IMR-90 (cell line): Measurements from ENCODE around the gene CDK14. TPM values are rescaled to one million over a fixed set of nuclear protein-coding genes. Genes with fewer than 3 reads are reported as not detected.

Experiments used
- ATAC-seq: fragments of 200-7000 bp; cut with Tn5 transposase; 2 replicates; pipeline ENCODE4 v1.9.1; 2020; ENCODE audit warnings: low read depth, mild to moderate bottlenecking, moderate library complexity
- BruUV-seq: library from RNA; stranded (reverse); fragments of 400-500 nt; replicated peaks from 2 replicates; lab custom pipeline; 2021; lab: Mats Ljungman, UMichigan
- CTCF ChIA-PET: fragments of 300-600 bp; formaldehyde crosslinking; extraction: SDS; loops from one replicate; lab custom pipeline; 2021; ENCODE audit warnings: antibody characterized with exemption; lab: Yijun Ruan, JAX
- POLR2A ChIA-PET: fragments of 300-600 bp; sonication (Branson Sonifier 250); formaldehyde crosslinking; loops from one replicate; lab custom pipeline; 2022; ENCODE audit warnings: antibody characterized with exemption; ENCODE audit not compliant: unreplicated experiment; lab: Charles Lee
- DNase-seq: peaks from one replicate; pipeline ENCODE4 v3.0.0; 2013
- H2AFZ ChIP-seq: replicated peaks from 2 replicates; pipeline ENCODE3; 2013; ENCODE audit warnings: low read length, mild to moderate bottlenecking; ENCODE audit not compliant: poor library complexity
- H2AK5ac ChIP-seq: 2 replicates; pipeline ENCODE4 v1.6.1; 2013; ENCODE audit warnings: low read depth, low read length, inconsistent platforms
- H2AK9ac ChIP-seq: replicated peaks from 2 replicates; pipeline ENCODE3; 2013; ENCODE audit warnings: mild to moderate bottlenecking, low read depth, low read length, moderate library complexity; ENCODE audit not compliant: poor library complexity
- H2BK120ac ChIP-seq: 2 replicates; pipeline ENCODE4 v1.6.1; 2013; ENCODE audit warnings: low read depth, low read length, inconsistent platforms
- H2BK15ac ChIP-seq: 3 replicates; pipeline ENCODE4 v1.6.1; 2013; ENCODE audit warnings: low read depth, low read length, inconsistent platforms
- H2BK20ac ChIP-seq: 2 replicates; pipeline ENCODE4 v1.6.1; 2013; ENCODE audit warnings: low read depth, mild to moderate bottlenecking, inconsistent platforms, low read length, moderate library complexity
- H2BK5ac ChIP-seq: 2 replicates; pipeline ENCODE4 v1.6.1; 2013; ENCODE audit warnings: mild to moderate bottlenecking, low read depth, low read length, inconsistent platforms; ENCODE audit not compliant: poor library complexity, severe bottlenecking
- H3K14ac ChIP-seq: replicated peaks from 2 replicates; pipeline ENCODE4 v1.6.1; 2013; ENCODE audit warnings: low read depth, low read length, inconsistent platforms
- H3K18ac ChIP-seq: 2 replicates; pipeline ENCODE4 v1.6.1; 2013; ENCODE audit warnings: low read depth, low read length, control low read depth
- H3K23ac ChIP-seq: 2 replicates; pipeline ENCODE4 v1.6.1; 2013; ENCODE audit warnings: low read depth, low read length, inconsistent platforms
- H3K27ac ChIP-seq: 2 replicates; pipeline ENCODE4 v1.5.1; 2013; ENCODE audit warnings: mild to moderate bottlenecking, control low read depth, low read length; ENCODE audit not compliant: insufficient read depth
- H3K27me3 ChIP-seq: 2 replicates; pipeline ENCODE4 v1.6.1; 2013; ENCODE audit warnings: low read length; ENCODE audit not compliant: control insufficient read depth, insufficient read depth
- H3K36me3 ChIP-seq: 2 replicates; pipeline ENCODE4 v1.6.1; 2013; ENCODE audit warnings: low read length, mixed read lengths; ENCODE audit not compliant: control insufficient read depth, insufficient read depth
- H3K4ac ChIP-seq: 2 replicates; pipeline ENCODE4 v1.6.1; 2013; ENCODE audit warnings: low read depth, low read length, inconsistent platforms
- H3K4me1 ChIP-seq: 2 replicates; pipeline ENCODE4 v1.6.1; 2013; ENCODE audit warnings: low read length, mixed read lengths; ENCODE audit not compliant: control insufficient read depth, insufficient read depth
- H3K4me2 ChIP-seq: 2 replicates; pipeline ENCODE4 v1.6.1; 2013; ENCODE audit warnings: low read depth, mild to moderate bottlenecking, control low read depth, low read length, moderate library complexity
- H3K4me3 ChIP-seq: 2 replicates; pipeline ENCODE4 v1.5.1; 2013; ENCODE audit warnings: low read depth, mild to moderate bottlenecking, control low read depth, low read length, moderate library complexity; ENCODE audit not compliant: insufficient read depth
- H3K56ac ChIP-seq: 2 replicates; pipeline ENCODE4 v1.6.1; 2013; ENCODE audit warnings: low read length, inconsistent platforms; ENCODE audit not compliant: insufficient read depth; ENCODE audit errors: extremely low read depth
- H3K79me1 ChIP-seq, 2 experiments: 2 replicates each; pipeline ENCODE4 v1.6.1; 2013; ENCODE audit warnings: low read length in 2 of 2, inconsistent platforms in 1 of 2, low read depth in 1 of 2
- H3K9ac ChIP-seq: 2 replicates; pipeline ENCODE4 v1.6.1; 2013; ENCODE audit warnings: low read depth, low read length, control low read depth
- H3K9me1 ChIP-seq: 2 replicates; pipeline ENCODE4 v1.6.1; 2013; ENCODE audit warnings: low read length, inconsistent platforms; ENCODE audit not compliant: insufficient read depth
- H3K9me3 ChIP-seq: 2 replicates; pipeline ENCODE4 v1.6.1; 2013; ENCODE audit warnings: low read length; ENCODE audit not compliant: control insufficient read depth, insufficient read depth
- H4K20me1 ChIP-seq: 2 replicates; pipeline ENCODE4 v1.6.1; 2013; ENCODE audit warnings: low read length, inconsistent platforms; ENCODE audit not compliant: insufficient read depth
- H4K5ac ChIP-seq: 2 replicates; pipeline ENCODE4 v1.6.1; 2013; ENCODE audit warnings: mild to moderate bottlenecking, low read depth, low read length, control low read depth
- H4K8ac ChIP-seq, 2 experiments: 2 replicates each; pipeline ENCODE4 v1.6.1; 2013; ENCODE audit warnings: low read depth in 2 of 2, low read length in 2 of 2, control low read depth in 1 of 2, inconsistent platforms in 1 of 2
- H4K91ac ChIP-seq: 2 replicates; pipeline ENCODE4 v1.6.1; 2013; ENCODE audit warnings: low read depth, low read length, inconsistent platforms; ENCODE audit not compliant: insufficient read depth
- CEBPB ChIP-seq: IDR thresholded peaks from 2 replicates; pipeline ENCODE4 v1.6.1; 2012; ENCODE audit warnings: low read depth, low read length, improper control_type of control experiment
- ELK1 ChIP-seq: fragments of 150-350 bp; IDR thresholded peaks from 2 replicates; pipeline ENCODE4 v1.6.1; 2016; ENCODE audit warnings: low read depth, mild to moderate bottlenecking, low read length, moderate library complexity, borderline replicate concordance
- USF2 ChIP-seq: fragments of 150-350 bp; IDR thresholded peaks from 2 replicates; pipeline ENCODE4 v1.6.1; 2017; ENCODE audit warnings: mild to moderate bottlenecking, antibody characterized with exemption, low read length, low read depth
- WGBS, 2 experiments: methylation state at CpG; one replicate each; pipeline versions ENCODE4 v1.1.5 to v1.1.7; 2013; ENCODE audit warnings: missing lambda C conversion rate in 2 of 2; ENCODE audit not compliant: insufficient read length in 1 of 2; ENCODE audit errors: extremely low coverage in 2 of 2; 5-methylcytosine and 5-hydroxymethylcytosine counted together
- dilution Hi-C: fragments of 300-500 bp; cut with HindIII; formaldehyde crosslinking; loops from one replicate; pipeline ENCODE4 v1.14.3; 2018; ENCODE audit warnings: low sequenced_read_pairs; ENCODE audit not compliant: unreplicated experiment
- in situ Hi-C: fragments of 300-500 bp; cut with MboI; formaldehyde crosslinking; loops from 3 replicates; pipeline ENCODE4 v1.14.3; 2019; ENCODE audit warnings: low sequenced_read_pairs, inconsistent platforms, mixed read lengths
- intact Hi-C: fragments of 100-400 bp; cut with micrococcal nuclease; formaldehyde crosslinking; loops from 2 replicates; pipeline ENCODE4 v1.10.0; 2022
- polyA plus RNA-seq, 3 experiments: library from polyadenylated mRNA; depleted of rRNA; stranded (reverse); fragments of >200 nt; gene quantifications; 2 replicates each; pipeline ENCODE4 v1.2.3, GENCODE V29; 2012; ENCODE audit warnings: low replicate concordance in 1 of 3
- total RNA-seq: library from RNA; depleted of rRNA; stranded (reverse); fragments of >200 nt; gene quantifications from 2 replicates; pipeline ENCODE4 v1.2.3, GENCODE V29; 2012

Gene CDK14
- total and polyA plus RNA-seq, 2 of the 4 experiments (the other 2 are of a cell fraction) = 10.1 to 29.6 TPM

DNA sequence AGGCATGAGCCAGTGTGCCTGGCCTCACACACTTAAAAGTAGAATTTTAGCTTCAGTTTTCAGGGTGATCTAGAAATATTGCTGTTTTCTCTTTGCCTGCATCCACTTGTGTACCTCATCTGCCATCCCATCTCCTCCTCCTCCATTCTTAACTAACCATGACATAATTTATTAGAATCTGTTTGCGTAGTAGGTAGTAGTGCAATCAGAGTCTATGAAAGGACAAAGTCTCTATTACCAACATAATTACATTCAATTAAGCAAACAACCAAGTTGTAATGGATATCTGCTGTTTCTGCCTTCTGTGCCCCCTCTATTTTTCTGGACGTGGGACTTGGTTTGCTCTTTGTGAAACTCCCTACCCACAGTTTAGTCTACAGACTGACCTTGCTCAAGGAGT is 72.9 kb downstream of the CDK14 start:
- H3K79me1 ChIP-seq = peaks cover 24 to 30% of the 10 kb centered on the region in 2 experiments
- intact Hi-C loops = no loop called here
- no peak overlapping the region for H4K8ac ChIP-seq
- H4K5ac ChIP-seq = no peak overlapping the region
- no peak overlapping the region for H2BK5ac ChIP-seq
- no peak overlapping the region for H2AK5ac ChIP-seq
- ATAC-seq = no peak
- no peaks in the 10 kb centered on the region for H3K36me3 ChIP-seq
- in situ Hi-C loops = no loop called here
- ChIA-PET CTCF (interaction anchor here (0.7 kb wide), 1 partner anchor 22 kb away, joined by 3 read pairs; no protein-coding TSS in a partner anchor), POLR2A (no interaction called here)
- no peak overlapping the region for H2AK9ac ChIP-seq
- no peak overlapping the region for H4K91ac ChIP-seq
- BruUV-seq = no TSS peak
- no peak overlapping the region for H3K9ac ChIP-seq
- DNase-seq = no peak
- H2BK15ac ChIP-seq = no peak overlapping the region
- H3K56ac ChIP-seq = no peak overlapping the region
- H4K20me1 ChIP-seq = no peaks in the 10 kb centered on the region
- WGBS, 2 experiments = no CpG with 5 or more reads among the region's 2 CpGs
- H2AFZ ChIP-seq = no peak overlapping the region
- no peaks in the 10 kb centered on the region for H3K4me1 ChIP-seq
- no peak overlapping the region for H3K4me2 ChIP-seq
- H3K23ac ChIP-seq = no peak overlapping the region
- H2BK20ac ChIP-seq = no peak overlapping the region
- TF ChIP-seq CEBPB (no peak), ELK1 (no peak), USF2 (no peak)
- no peak overlapping the region for H3K27ac ChIP-seq
- no peaks in the 10 kb centered on the region for H3K9me1 ChIP-seq
- H3K27me3 ChIP-seq = no peaks in the 10 kb centered on the region
- H3K9me3 ChIP-seq = no peaks in the 10 kb centered on the region
- no peak overlapping the region for H3K4ac ChIP-seq
- no peak overlapping the region for H3K18ac ChIP-seq
- no peak overlapping the region for H3K14ac ChIP-seq
- dilution Hi-C loops = no loop called here
- H2BK120ac ChIP-seq = no peak overlapping the region
- H3K4me3 ChIP-seq = no peak overlapping the region
